H1 (cell line): ENCODE measurements around the gene RPS21. TPM values are rescaled to one million over a fixed set of nuclear protein-coding genes. Genes with fewer than 3 reads are reported as not detected.

Source experiments
- CTCF ChIA-PET: fragments of 300-600 bp; sonication (Branson Sonifier 250); formaldehyde crosslinking; loops from one replicate; lab custom pipeline; 2021; ENCODE audit not compliant: partially characterized antibody; lab: Charles Lee
- POLR2A ChIA-PET: fragments of 300-600 bp; sonication (Branson Sonifier 250); formaldehyde crosslinking; loops from one replicate; lab custom pipeline; 2021; ENCODE audit warnings: inconsistent platforms; ENCODE audit not compliant: partially characterized antibody; lab: Charles Lee
- DNase-seq, 2 experiments: peaks; one replicate each; pipeline versions ENCODE4 v3.0.0 to v3.0.0-alpha.2; 2010 to 2022; ENCODE audit warnings: low spot score in 2 of 2, low read depth in 1 of 2, mixed read lengths in 1 of 2
- FAIRE-seq: peaks from 2 replicates; lab custom pipeline; 2011; peaks lifted over from hg19 to GRCh38; lab: Jason Lieb, UNC
- H2AFZ ChIP-seq: 2 replicates; pipeline ENCODE4 v1.8.1; 2012; ENCODE audit warnings: low read length, inconsistent platforms
- H2AK5ac ChIP-seq: 2 replicates; pipeline ENCODE4 v1.6.1; 2013; ENCODE audit warnings: low read depth, low read length
- H2BK120ac ChIP-seq: replicated peaks from 2 replicates; pipeline ENCODE3; 2013; ENCODE audit warnings: low read depth, low read length, inconsistent platforms
- H2BK12ac ChIP-seq: 2 replicates; pipeline ENCODE4 v1.6.1; 2013; ENCODE audit warnings: low read depth, low read length
- H2BK15ac ChIP-seq: 2 replicates; pipeline ENCODE4 v1.6.1; 2013; ENCODE audit warnings: low read length
- H2BK20ac ChIP-seq: 2 replicates; pipeline ENCODE4 v1.6.1; 2013; ENCODE audit warnings: low read length
- H2BK5ac ChIP-seq: 2 replicates; pipeline ENCODE4 v1.6.1; 2013; ENCODE audit warnings: low read depth, low read length
- H3K14ac ChIP-seq: 2 replicates; pipeline ENCODE4 v1.6.1; 2013; ENCODE audit warnings: inconsistent platforms; ENCODE audit not compliant: insufficient read length
- H3K18ac ChIP-seq: 2 replicates; pipeline ENCODE4 v1.6.1; 2013; ENCODE audit warnings: low read length; ENCODE audit errors: extremely low read depth
- H3K23ac ChIP-seq: 2 replicates; pipeline ENCODE4 v1.6.1; 2013; ENCODE audit warnings: inconsistent platforms; ENCODE audit not compliant: insufficient read length
- H3K23me2 ChIP-seq: 2 replicates; pipeline ENCODE4 v1.6.1; 2013; ENCODE audit warnings: low read depth, low read length
- H3K27ac ChIP-seq: 2 replicates; pipeline ENCODE4 v1.6.1; 2011; ENCODE audit warnings: low read depth, low read length, inconsistent platforms
- H3K27me3 ChIP-seq, 4 experiments: replicated peaks in 1 of 4; 1 replicate in 1 of 4; 2 replicates in 3 of 4; pipeline versions ENCODE4 v1.6.1 to v1.8.1; 2011 to 2013; ENCODE audit warnings: low read length in 3 of 4, mild to moderate bottlenecking in 3 of 4, inconsistent platforms in 2 of 4, mixed read lengths in 2 of 4, moderate library complexity in 1 of 4; ENCODE audit not compliant: control insufficient read depth in 3 of 4, insufficient read depth in 3 of 4; ENCODE audit errors: extremely low read depth in 1 of 4
- H3K36me3 ChIP-seq, 4 experiments: 2 replicates each; pipeline versions ENCODE4 v1.6.1 to v1.8.1; 2011 to 2013; ENCODE audit warnings: mild to moderate bottlenecking in 4 of 4, low read length in 3 of 4, moderate library complexity in 2 of 4, control low read depth in 1 of 4, inconsistent platforms in 1 of 4; ENCODE audit not compliant: insufficient read depth in 4 of 4, control insufficient read depth in 2 of 4
- H3K4ac ChIP-seq: replicated peaks from 2 replicates; pipeline ENCODE3; 2013; ENCODE audit warnings: low read length, low read depth, mixed read lengths, inconsistent platforms; ENCODE audit not compliant: insufficient read length
- H3K4me1 ChIP-seq, 4 experiments: replicated peaks in 1 of 4; 1 replicate in 1 of 4; 2 replicates in 3 of 4; pipeline versions ENCODE4 v1.6.1 to v1.8.1; 2011 to 2013; ENCODE audit warnings: low read length in 3 of 4, inconsistent platforms in 2 of 4, mixed read lengths in 1 of 4; ENCODE audit not compliant: insufficient read depth in 4 of 4, control insufficient read depth in 3 of 4
- H3K4me2 ChIP-seq, 2 experiments: 2 replicates each; pipeline versions ENCODE4 v1.6.1 to v1.8.1; 2011 to 2013; ENCODE audit warnings: low read depth in 2 of 2, low read length in 2 of 2, control low read depth in 1 of 2, inconsistent platforms in 1 of 2, mild to moderate bottlenecking in 1 of 2; ENCODE audit not compliant: insufficient read depth in 1 of 2
- H3K4me3 ChIP-seq, 4 experiments: fragments of 200-600, 300-600 bp in 1 of 4; sonication (generic), shearing (Covaris generic), sonication (Bioruptor Twin) in 1 of 4; 2 replicates each; pipeline versions ENCODE4 v1.5.1 to v1.8.1; 2011 to 2016; ENCODE audit warnings: low read length in 4 of 4, low read depth in 3 of 4, control low read depth in 2 of 4, inconsistent platforms in 2 of 4, mild to moderate bottlenecking in 2 of 4, mixed read lengths in 1 of 4, moderate library complexity in 1 of 4; ENCODE audit not compliant: insufficient read depth in 2 of 4; ENCODE audit errors: extremely low read depth in 1 of 4
- H3K56ac ChIP-seq: replicated peaks from 2 replicates; pipeline ENCODE3; 2013; ENCODE audit warnings: low read depth, mild to moderate bottlenecking, mixed read lengths, low read length, inconsistent platforms; ENCODE audit not compliant: insufficient read length
- H3K79me1 ChIP-seq: 2 replicates; pipeline ENCODE4 v1.6.1; 2013; ENCODE audit warnings: low read depth, low read length, control low read depth
- H3K79me2 ChIP-seq, 2 experiments: 2 replicates each; pipeline versions ENCODE4 v1.6.1 to v1.8.1; 2012 to 2013; ENCODE audit warnings: low read length in 2 of 2, mild to moderate bottlenecking in 2 of 2, inconsistent platforms in 1 of 2; ENCODE audit not compliant: insufficient read depth in 2 of 2, control insufficient read depth in 1 of 2
- H3K9ac ChIP-seq, 4 experiments: replicated peaks in 1 of 4; 1 replicate in 1 of 4; 2 replicates in 3 of 4; pipeline versions ENCODE4 v1.6.1 to v1.8.1; 2011 to 2013; ENCODE audit warnings: low read depth in 3 of 4, low read length in 3 of 4, control low read depth in 2 of 4, mild to moderate bottlenecking in 2 of 4, moderate library complexity in 2 of 4, inconsistent platforms in 1 of 4; ENCODE audit errors: extremely low read depth in 1 of 4
- H3K9me3 ChIP-seq, 2 experiments: 2 replicates each; pipeline versions ENCODE4 v1.6.1 to v1.8.1; 2012 to 2013; ENCODE audit warnings: mild to moderate bottlenecking in 2 of 2, moderate library complexity in 2 of 2, control low read depth in 1 of 2, inconsistent platforms in 1 of 2, low read depth in 1 of 2, low read length in 1 of 2, mixed read lengths in 1 of 2; ENCODE audit not compliant: insufficient read depth in 2 of 2
- H4K20me1 ChIP-seq, 2 experiments: replicated peaks in 1 of 2; 2 replicates each; pipeline versions ENCODE3 to v1.8.1; 2011 to 2013; ENCODE audit warnings: inconsistent platforms in 2 of 2, low read length in 2 of 2, mild to moderate bottlenecking in 1 of 2; ENCODE audit not compliant: insufficient read depth in 2 of 2, control insufficient read depth in 1 of 2
- H4K5ac ChIP-seq: 2 replicates; pipeline ENCODE4 v1.6.1; 2013; ENCODE audit warnings: low read length, low read depth, mixed read lengths, inconsistent platforms; ENCODE audit not compliant: insufficient read length
- H4K8ac ChIP-seq: 2 replicates; pipeline ENCODE4 v1.8.0; 2013; ENCODE audit warnings: mild to moderate bottlenecking, moderate library complexity, low read length, inconsistent platforms; ENCODE audit not compliant: insufficient read depth; ENCODE audit errors: extremely low read depth
- H4K91ac ChIP-seq: replicated peaks from 2 replicates; pipeline ENCODE3; 2013; ENCODE audit warnings: low read length, mixed read lengths, inconsistent platforms; ENCODE audit not compliant: insufficient read length
- CEBPB ChIP-seq: IDR thresholded peaks from 2 replicates; pipeline ENCODE4 v1.6.1; 2012; ENCODE audit warnings: low read depth, low read length
- CHD2 ChIP-seq: IDR thresholded peaks from 2 replicates; pipeline ENCODE4 v1.6.1; 2012; ENCODE audit warnings: low read length, improper control_type of control experiment
- E2F6 ChIP-seq: IDR thresholded peaks from 2 replicates; pipeline ENCODE4 v1.6.1; 2012; ENCODE audit warnings: inconsistent platforms
- FOSL1 ChIP-seq: IDR thresholded peaks from 2 replicates; pipeline ENCODE4 v1.6.1; 2011; ENCODE audit warnings: mild to moderate bottlenecking, low read depth, low read length, moderate library complexity; ENCODE audit not compliant: insufficient read depth
- HDAC6 ChIP-seq: IDR thresholded peaks from one replicate; pipeline ENCODE4 v1.7.1; 2012; ENCODE audit warnings: low read depth, mild to moderate bottlenecking, inconsistent platforms, low read length, moderate library complexity
- NANOG ChIP-seq: IDR thresholded peaks from 2 replicates; pipeline ENCODE4 v1.6.1; 2011; ENCODE audit warnings: low read length, low read depth, mild to moderate bottlenecking, inconsistent platforms; ENCODE audit not compliant: insufficient read depth, poor library complexity, severe bottlenecking
- RNF2 ChIP-seq: fragments of 200-900, 300-1000 bp; sonication (generic); IDR thresholded peaks from 2 replicates; pipeline ENCODE4 v1.7.1; 2016; ENCODE audit warnings: borderline replicate concordance, low read depth, mild to moderate bottlenecking, antibody characterized with exemption, low read length; ENCODE audit not compliant: poor library complexity, severe bottlenecking; ENCODE audit errors: missing control alignments
- TBP ChIP-seq: IDR thresholded peaks from 2 replicates; pipeline ENCODE4 v1.6.1; 2011; ENCODE audit warnings: low read depth, low read length, improper control_type of control experiment
- WGBS, 2 experiments: shearing (Covaris generic) in 1 of 2; methylation state at CpG; one replicate each; pipeline versions ENCODE4 v1.1.6 to v1.1.7; 2013 to 2015; ENCODE audit warnings: low lambda C conversion rate in 2 of 2, mixed read lengths in 2 of 2, inconsistent platforms in 1 of 2, low coverage in 1 of 2, missing lambda C conversion rate in 1 of 2; ENCODE audit not compliant: insufficient replicate concordance in 2 of 2, insufficient coverage in 1 of 2, insufficient read length in 1 of 2; ENCODE audit errors: extremely low coverage in 1 of 2, missing lambda C conversion rate in 1 of 2; 5-methylcytosine and 5-hydroxymethylcytosine counted together
- polyA plus RNA-seq, 7 experiments: library from polyadenylated mRNA; depleted of rRNA in 3 of 7; stranded (reverse) in 5 of 7; unstranded in 2 of 7; fragments of >200 nt in 5 of 7; fragments of 200-250 nt in 2 of 7; gene quantifications; 1 replicate in 5 of 7; 2 replicates in 1 of 7; 4 replicates in 1 of 7; pipeline versions ENCODE4 v1.2.1 to v1.2.3, GENCODE V29; 2011 to 2013; ENCODE audit warnings: missing spikeins in 2 of 7, mixed read lengths in 2 of 7
- total RNA-seq: library from RNA; stranded (reverse); fragmentation: NEBNext Ultra II Directional; extraction: Animal tissue kit (Norgen Biotek cat#: 25700); gene quantifications from 2 replicates; pipeline ENCODE4 v1.2.1, GENCODE V29; 2021

RPS21 gene
- total and polyA plus RNA-seq, 2 of the 8 experiments (the other 6 are each of a cell fraction or from before 2014, with no cell fraction given): 1,787 to 7,219 TPM

DNA sequence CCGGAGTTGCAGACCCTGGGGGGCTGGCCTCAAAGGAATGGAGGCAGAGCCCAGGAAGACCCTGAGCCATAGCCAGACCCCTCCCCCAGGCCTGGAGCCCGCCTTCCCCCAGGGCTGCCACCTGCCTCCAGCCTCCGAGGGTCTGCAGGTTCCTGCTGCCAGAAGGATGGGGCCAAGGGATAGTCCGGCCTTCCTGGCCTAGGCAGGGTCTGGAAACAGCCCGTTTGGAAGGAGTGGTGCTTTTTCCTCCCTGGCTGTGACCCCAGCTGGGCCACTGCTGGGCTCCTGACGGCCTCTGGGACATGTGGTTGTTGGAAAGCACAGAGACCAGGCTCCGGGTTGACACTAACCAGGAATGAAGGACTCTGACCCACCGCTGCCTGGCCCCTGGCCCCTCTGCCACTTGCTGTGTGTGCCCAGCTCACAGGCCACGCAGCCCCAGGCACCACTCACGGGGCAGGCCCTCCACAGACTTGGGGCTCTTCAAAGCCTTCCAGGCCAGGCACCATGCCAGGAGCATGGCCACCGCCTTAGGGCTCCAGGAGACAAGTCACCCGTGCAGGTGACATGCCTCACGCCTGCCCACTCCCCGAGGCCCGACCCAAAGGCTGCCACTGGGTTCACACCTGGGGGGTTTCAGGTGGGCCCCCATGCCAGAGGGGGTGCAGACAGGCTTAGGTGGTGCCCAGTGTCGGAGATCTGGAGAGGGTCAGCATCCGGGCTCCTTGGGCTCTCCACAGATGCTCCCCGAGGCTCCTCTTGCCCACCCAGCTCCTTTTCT, 15.9 kb upstream of the RPS21 start:
- 0 out of 2 replicates have a peak overlapping the region, but pooled peaks have one; percentile 4 for H2AK5ac ChIP-seq
- no peak overlapping the region for H2AFZ ChIP-seq
- H3K56ac ChIP-seq: no peak overlapping the region
- DNase-seq: no peak
- peaks cover 10% of the 10 kb centered on the region for H3K23me2 ChIP-seq
- no peak overlapping the region for H2BK20ac ChIP-seq
- H2BK5ac ChIP-seq: peak overlapping the region; percentile 60; the same call in 1 of the 2 replicates
- H3K9ac ChIP-seq: no peak overlapping the region
- peak overlapping the region; percentile 84 for H4K91ac ChIP-seq
- POLR2A ChIA-PET: interaction anchor here (1.3 to 12.6 kb wide), 7 partner anchors 7 to 66 kb away, joined by 3 to 213 read pairs (median 29); partner anchors contain the start of genes ADRM1 and RPS21
- no peak overlapping the region for H3K14ac ChIP-seq
- no peak for TF ChIP-seq NANOG
- TF ChIP-seq FOSL1: no peak
- no peak for TF ChIP-seq HDAC6
- no peak for TF ChIP-seq RNF2
- no peak for TF ChIP-seq CEBPB
- no peak for TF ChIP-seq TBP
- peak; percentile 45; the same call in 1 of the 2 replicates for TF ChIP-seq E2F6
- TF ChIP-seq CHD2: no peak
- H4K5ac ChIP-seq: no peak overlapping the region
- H3K27me3 ChIP-seq: no peaks in the 10 kb centered on the region
- peaks cover 8 to 49% (median 42%) of the 10 kb centered on the region in 4 experiments for H3K4me1 ChIP-seq
- H3K79me1 ChIP-seq: no peaks in the 10 kb centered on the region; the same call in 1 of the 2 replicates
- no peak overlapping the region for H3K4me3 ChIP-seq
- peak overlapping the region; percentile 61; the same call in 1 of the 2 replicates for H2BK15ac ChIP-seq
- no peak overlapping the region for H2BK120ac ChIP-seq
- peak overlapping the region; percentile 75; the same call in 1 of the 2 replicates for H2BK12ac ChIP-seq
- no peak overlapping the region for H3K4me2 ChIP-seq
- H3K23ac ChIP-seq: no peak overlapping the region
- 86% methylated on average over 18 of the region's 18 CpGs; no CpG with 5 or more reads in 1 of the 2 experiments for WGBS, 2 experiments
- H3K27ac ChIP-seq: no peak overlapping the region
- peaks cover 0 to 7% of the 10 kb centered on the region in 2 experiments; a peak in 1 of 4 replicates for H3K79me2 ChIP-seq
- no peak for FAIRE-seq
- H4K20me1 ChIP-seq: no peaks in the 10 kb centered on the region
- H3K36me3 ChIP-seq: no peaks in the 10 kb centered on the region; a peak in 1 of 8 replicates
- CTCF ChIA-PET: interaction anchor here (0.9 to 10.9 kb wide), 7 partner anchors 9 to 43 kb away, joined by 3 to 212 read pairs (median 4); partner anchors contain the start of gene RPS21
- peak overlapping the region; percentile 62; the same call in 1 of the 2 replicates for H4K8ac ChIP-seq
- peak overlapping the region; percentile 38 for H3K4ac ChIP-seq
- H3K9me3 ChIP-seq: no peaks in the 10 kb centered on the region
- H3K18ac ChIP-seq: no peak overlapping the region; the same call in none of the 2 replicates
